Activated CD8-positive, alpha-beta memory T cell treated with anti-CD3 and anti-CD28 coated beads, Interleukin-2, amount 50 U/mL, for 48 hours (primary cell): ENCODE results near the gene COL11A2.
"Not testable (repeated sequence)": the region's sequence is repeated elsewhere in the genome, so short reads cannot be mapped to it uniquely, and the experiment has no call there.

Experiments used
- DNase-seq: peaks from one replicate; pipeline ENCODE4 v3.0.0-alpha.2; 2020

The COL11A2 gene

DNA sequence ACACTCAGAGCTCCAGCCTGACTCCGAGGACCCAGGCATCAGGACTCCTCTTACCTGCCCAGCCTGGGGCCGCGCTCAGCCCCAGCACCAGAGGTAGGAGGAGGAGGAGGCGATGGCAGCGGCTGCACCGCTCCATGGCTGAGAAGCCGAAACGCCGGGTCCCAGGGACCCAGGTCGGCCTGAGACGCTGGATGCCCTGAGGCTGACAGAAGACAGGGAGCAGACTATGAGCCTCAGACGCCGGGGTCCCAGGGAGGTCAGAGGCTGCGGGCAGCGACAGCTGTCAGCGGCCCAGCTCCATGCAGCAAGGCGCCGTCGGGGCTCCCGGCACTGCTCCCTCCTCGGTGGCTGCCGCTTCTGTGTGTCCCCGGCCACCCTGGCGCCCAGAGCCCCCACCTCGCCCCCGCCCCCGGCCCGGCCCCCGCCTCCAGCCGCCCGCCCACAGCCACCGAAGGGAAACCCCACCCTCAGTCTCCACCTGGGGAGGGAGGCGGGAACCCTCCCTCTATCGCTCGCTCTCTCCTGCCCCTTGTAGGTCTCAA lies at the start of gene COL11A2:
TSS of gene COL11A2 (minus strand) at position 363 of the 542 bp plus-strand sequence. CDS start at position 136, 227 bp downstream.
- no peak for DNase-seq

- no peak for DNase-seq
Measured at GRCh38 chr6:33241968-33242367, 49.7 kb upstream of the COL11A2 start.

DNA sequence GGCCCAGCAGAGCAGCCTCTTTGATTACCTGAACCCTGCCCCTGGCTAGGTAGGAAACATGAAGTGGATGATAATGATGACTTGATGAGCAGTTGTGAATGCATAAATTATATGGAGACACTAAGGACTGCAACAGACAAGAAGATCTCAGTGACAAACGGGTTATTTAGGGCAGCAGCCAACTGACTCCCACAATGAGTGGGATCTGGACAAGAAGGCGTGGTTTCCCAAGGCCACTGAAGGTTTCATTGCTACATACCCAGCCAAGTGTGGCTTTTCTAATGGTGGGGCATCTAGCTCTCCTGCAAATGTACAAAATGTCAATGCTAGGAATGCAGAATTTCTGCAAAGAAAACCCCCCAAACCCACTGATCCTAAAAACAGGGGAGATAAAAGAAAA lies 45.5 kb upstream of the COL11A2 start:
- no peak for DNase-seq

GRCh38 chr6:33236852-33237251 lies 44.6 kb upstream of the COL11A2 start:
- no peak for DNase-seq

GRCh38 chr6:33236328-33236727 lies 44.1 kb upstream of the COL11A2 start:
- no peak for DNase-seq

GRCh38 chr6:33235221-33235634 lies 43.0 kb upstream of the COL11A2 start:
- DNase-seq: no peak

GRCh38 chr6:33226503-33227120 lies 34.3 kb upstream of the COL11A2 start:
- DNase-seq: not testable (repeated sequence)

DNA sequence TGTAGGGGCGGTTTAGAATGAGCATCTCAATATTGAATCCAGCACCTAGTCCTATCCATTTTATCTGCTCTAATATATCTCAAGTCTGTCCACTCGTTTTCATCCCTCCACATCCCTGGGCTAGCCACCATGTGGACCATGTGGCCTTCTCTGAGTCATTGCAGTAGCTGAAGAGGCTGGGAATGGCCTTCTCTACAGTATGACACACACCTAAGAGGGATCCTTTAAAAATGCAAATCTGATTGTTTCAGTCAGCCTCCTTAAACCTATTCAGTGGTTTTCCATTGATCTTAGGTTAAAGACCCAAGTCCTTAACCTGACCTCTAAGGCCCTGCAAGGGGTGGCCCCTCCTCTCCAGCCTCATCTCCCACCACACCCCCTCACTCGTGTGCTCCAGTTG lies 25.4 kb upstream of the COL11A2 start:
- DNase-seq: no peak

GRCh38 chr6:33217246-33217645 lies 25.0 kb upstream of the COL11A2 start:
- DNase-seq: no peak

DNA sequence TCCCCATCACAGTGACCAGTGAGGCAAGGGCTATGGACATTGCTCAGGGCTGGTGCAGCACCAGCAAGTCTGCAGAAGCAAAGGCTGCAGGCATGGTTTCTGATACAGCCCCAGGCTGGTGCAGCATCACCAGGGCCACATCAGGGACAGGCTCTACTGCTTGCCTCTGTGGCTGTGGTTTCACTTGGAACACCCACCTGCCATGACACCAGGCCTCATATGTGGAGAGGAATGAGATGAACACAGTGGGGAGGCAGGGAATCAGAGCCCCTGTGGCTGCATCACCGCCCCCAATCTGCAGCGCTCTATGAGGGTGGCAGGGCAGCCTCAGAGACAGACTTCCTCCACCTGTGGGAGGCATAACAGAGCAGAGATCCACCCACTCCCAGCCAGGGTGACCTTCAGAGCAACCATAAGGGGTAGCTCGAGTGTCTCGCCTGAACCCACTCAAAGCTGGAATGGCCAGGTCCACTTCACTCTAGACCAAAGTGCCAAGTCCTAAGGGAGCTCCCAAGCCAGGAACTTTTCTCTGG lies 23.9 kb upstream of the COL11A2 start:
- peak; percentile 54 for DNase-seq

DNA sequence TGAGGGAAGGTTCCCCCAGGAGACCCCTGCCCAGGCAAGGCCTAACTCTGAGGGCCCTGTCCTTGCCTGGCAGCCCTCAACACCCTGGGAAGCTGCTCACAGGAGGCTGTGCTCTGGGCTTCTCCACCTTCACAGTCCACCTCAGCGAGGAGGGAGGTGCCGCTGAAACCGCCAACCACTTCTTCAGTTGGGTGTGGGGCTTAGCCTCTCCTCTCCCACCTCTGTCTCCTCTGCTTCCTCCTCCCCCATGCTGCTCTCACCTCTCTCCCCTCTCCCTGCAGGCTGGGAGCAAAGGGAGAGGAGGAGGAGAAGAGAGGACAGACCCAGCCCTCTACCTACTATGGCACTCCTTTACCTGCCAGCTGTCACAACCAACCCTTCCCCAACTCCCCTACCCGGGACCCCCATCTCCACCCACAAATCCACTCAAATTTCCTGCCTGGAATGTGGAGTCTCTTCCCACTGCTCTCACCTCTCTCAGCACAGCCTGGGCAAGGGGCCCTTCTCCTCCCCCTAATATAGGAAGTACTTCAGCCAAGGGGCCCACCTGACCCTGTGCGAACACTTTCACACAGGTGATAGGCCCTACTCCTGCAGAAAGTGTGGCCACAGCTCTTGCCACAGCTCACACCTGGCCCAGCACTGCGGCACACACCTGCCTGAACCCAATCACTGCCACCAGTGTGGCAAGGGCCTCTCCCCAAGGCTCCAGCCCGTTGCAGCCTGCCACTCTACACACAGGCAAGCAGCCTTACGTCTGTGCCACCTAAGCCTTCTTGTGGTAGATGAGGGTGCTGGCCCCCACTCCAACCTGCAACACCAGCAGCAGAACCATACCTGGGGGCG lies 23.2 kb upstream of the COL11A2 start:
- no peak for DNase-seq

- DNase-seq: no peak
Measured at GRCh38 chr6:33213989-33214335, 21.7 kb upstream of the COL11A2 start.

DNA sequence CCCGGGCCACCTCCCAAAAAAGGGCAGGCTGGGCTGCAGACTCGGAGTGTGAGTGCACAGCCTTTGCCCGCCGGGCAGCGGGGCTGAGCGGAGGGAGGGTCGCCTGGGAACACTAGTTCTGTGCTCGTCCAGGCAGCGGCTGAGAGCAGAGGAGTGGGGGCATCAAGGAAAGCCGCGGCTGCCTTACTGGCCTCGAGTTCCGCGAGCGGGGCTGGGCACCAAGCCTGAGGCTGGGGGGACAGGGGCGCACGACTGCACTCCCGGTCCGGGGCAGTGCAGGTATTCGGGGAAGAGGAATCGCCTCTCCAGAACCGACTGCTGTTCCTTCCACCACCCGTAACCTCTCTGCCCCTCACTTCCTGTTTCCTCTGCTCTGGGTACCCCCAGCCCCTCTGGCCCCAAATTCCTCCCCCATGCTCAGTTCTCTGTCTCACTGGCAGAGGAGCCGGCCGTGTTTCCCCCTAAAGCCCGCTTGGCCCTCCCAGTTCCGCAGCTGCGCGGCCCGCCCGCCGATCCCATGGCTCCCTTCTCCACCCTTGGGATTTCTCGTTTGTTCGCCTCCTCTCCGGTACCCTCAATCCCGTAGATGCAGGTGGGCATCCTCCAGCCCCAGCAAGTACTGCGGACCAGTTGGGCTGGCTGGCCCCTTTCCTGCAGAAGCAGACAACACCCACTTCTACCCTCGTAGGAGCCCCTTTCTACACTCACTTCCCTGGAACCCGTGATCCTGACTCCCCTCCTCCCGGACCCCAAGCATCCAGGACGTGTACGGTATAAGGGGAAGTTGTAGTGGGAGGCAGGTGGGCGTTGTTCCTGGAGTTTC lies 21.1 kb upstream of the COL11A2 start:
- DNase-seq: no peak

DNA sequence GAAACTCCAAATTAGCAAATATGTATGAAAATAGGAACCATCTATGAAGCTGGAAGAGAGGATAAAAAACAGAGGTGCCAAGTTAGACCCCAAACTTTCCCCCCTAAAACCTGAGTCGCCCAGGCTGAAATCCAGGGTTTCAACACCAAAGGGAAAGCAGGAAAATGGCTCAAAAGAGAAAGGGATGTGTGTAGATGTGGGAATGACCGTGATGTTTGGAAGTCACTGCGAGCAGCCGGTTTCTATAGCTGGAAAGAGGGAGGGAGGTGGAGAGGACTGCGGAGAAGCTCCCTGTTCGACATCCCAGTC lies 20.5 kb upstream of the COL11A2 start:
- DNase-seq: no peak

DNA sequence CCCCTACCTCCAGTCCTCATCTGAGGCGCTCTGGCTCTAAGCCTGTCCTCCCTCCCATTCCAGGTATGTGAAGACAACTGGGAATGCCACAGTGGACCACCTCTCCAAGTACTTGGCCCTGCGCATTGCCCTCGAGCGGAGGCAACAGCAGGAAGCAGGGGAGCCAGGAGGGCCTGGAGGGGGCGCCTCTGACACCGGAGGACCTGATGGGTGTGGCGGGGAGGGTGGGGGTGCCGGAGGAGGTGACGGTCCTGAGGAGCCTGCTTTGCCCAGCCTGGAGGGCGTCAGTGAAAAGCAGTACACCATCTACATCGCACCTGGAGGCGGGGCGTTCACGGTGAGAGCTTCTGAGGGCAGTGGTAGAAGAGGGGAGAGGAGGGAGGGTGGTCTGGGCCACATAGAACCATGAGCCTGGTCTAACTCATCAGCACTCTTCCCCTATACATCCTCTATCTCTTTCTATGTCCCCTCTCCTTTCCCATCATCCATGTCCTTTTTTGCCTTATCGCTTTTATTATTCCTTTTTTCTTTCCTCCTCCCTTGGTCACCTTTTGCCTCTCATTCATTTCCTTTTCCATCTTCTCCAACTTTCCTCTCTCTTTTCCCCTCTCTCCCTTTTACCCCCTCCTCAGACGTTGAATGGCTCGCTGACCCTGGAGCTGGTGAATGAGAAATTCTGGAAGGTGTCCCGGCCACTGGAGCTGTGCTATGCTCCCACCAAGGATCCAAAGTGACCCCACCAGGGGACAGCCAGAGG lies 19.6 kb upstream of the COL11A2 start:
- no peak for DNase-seq

- no peak for DNase-seq
Measured at GRCh38 chr6:33211136-33211535, 18.9 kb upstream of the COL11A2 start.

GRCh38 chr6:33209856-33210255 lies 17.6 kb upstream of the COL11A2 start:
- no peak for DNase-seq

DNA sequence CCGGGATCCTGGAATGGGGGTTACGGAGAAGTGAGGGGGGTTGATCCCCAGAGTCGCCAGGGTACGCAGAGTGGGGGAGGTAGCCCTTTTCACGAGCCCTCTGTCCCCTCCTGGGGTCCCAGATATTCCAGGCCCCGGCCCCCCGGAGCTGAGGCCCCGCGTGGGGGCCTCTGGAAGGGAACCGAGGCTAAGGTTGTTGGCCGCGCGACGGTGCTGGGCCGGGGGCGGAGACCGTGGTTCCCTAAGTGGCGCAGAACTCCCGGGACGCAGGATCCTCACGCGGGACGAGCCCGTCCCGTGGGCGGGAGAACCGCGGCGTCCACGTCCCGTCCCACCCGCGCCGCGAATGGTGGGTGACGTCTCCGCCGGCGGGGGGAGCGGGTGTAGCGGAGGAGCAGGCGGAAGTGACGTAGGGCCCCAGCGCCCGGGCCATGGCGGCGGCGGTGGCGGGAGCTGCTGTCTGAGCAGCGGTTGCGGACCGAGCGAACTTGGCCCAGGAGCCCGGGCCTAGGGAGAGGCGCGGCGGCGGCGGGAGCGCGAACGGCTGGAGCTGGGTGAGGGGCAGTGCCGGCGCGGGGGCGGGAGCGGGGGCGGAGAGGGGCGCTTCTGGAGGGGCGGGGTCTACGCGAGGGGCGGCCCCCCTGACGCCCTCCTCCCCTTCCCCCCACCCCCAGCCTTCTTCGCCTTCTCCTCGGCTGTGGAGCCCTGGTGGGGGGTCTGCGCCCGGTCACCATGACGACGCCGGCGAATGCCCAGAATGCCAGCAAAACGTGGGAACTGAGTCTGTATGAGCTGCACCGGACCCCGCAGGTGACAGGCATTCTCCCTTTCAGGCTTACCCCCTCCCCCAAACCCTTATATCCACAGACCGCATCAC lies 16.1 kb upstream of the COL11A2 start, which contains the start of gene RING1:
TSS of gene RING1 (plus strand) at position 410 of the 877 bp plus-strand sequence. CDS start at position 733, 323 bp downstream.
- DNase-seq: peak; percentile 92

- DNase-seq: no peak
Measured at GRCh38 chr6:33207552-33208090, 15.4 kb upstream of the COL11A2 start.

DNA sequence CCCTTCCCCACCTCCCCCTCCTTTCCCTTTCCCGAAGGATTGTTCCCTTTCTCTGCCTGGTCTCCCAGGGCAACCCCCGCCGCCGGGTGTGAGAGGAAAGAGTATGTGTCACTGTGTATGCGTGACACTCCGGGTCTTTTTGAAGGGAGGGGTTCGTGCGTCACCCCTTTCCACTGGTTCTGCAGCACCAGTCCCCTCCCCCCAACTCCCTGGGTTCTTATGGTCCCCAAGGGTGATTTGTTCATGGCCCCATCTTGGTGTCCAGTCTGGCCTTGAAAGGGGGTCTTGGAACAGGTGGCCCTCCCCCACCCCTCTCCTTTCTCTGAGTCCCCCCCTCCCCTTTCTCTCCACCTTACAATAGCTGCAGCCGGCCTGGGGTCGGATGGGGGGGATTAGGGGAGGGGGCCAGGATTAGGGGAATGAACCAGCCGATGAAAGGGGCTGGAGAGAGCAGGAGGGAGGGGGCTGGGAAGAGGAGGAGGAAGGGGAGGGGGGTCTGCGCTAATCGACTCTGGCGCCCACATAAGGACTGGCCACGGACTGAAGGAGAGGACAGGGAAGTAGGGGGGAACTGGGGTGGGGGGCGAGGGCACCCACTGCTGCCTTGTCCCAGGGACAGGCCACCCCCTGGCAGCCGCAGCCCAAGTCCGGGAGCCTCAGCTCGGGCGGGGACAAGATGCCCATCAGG lies 14.7 kb upstream of the COL11A2 start:
- no peak for DNase-seq
